Peyer's patch (tissue), 4 donors: ENCODE measurements around the gene CPED1.

ENCODE experiments used
- CTCF ChIP-seq, 6 experiments: fragments of 450-650 bp in 4 of 6; fragments of 200-600 bp in 2 of 6; sonication (generic) in 1 of 6; IDR thresholded peaks; one replicate each; pipeline ENCODE4 v1.5.1; 2017 to 2019; ENCODE audit warnings: antibody characterized with exemption in 6 of 6, mild to moderate bottlenecking in 3 of 6, moderate library complexity in 1 of 6
- POLR2A ChIP-seq, 2 donors: fragments of 450-650 bp; IDR thresholded peaks; one replicate each; pipeline ENCODE4 v1.5.1; 2017; ENCODE audit warnings: antibody characterized with exemption in 2 of 2, mild to moderate bottlenecking in 2 of 2, moderate library complexity in 2 of 2

- TF ChIP-seq CTCF (IDR thresholded peaks at IDR 0.05) = no peak
- TF ChIP-seq POLR2A (IDR thresholded peaks at IDR 0.05) = no peak
Observed at GRCh38 chr7:121313220-121313792, 324.8 kb downstream of the CPED1 start.
